Astrocyte of the spinal cord (primary cell): ENCODE measurements around the gene MLPH.
"Not testable (repeated sequence)": the region's sequence is repeated elsewhere in the genome, so short reads cannot be mapped to it uniquely, and the experiment has no call there.

ENCODE experiments used
- DNase-seq: peaks from one replicate; pipeline ENCODE4 v3.0.0; 2011; ENCODE audit warnings: low read depth, low spot score
- H3K4me3 ChIP-seq: 2 replicates; pipeline ENCODE4 v1.5.1; 2011; ENCODE audit warnings: low read depth, mild to moderate bottlenecking, low read length, moderate library complexity
- CTCF ChIP-seq: IDR thresholded peaks from 2 replicates; pipeline ENCODE4 v1.5.1; 2012; ENCODE audit warnings: low read depth, mild to moderate bottlenecking, low read length, inconsistent platforms
- in situ Hi-C: cut with HindIII; loops from 2 replicates; pipeline ENCODE4 v1.10.0; 2017; ENCODE audit warnings: low sequenced_read_pairs

The MLPH gene

GRCh38 chr2:237593596-237594320 lies 106.7 kb downstream of the MLPH start:
- no peak for TF ChIP-seq CTCF
- DNase-seq: no peak
- in situ Hi-C loops: no loop called here
- H3K4me3 ChIP-seq: no peak overlapping the region

DNA sequence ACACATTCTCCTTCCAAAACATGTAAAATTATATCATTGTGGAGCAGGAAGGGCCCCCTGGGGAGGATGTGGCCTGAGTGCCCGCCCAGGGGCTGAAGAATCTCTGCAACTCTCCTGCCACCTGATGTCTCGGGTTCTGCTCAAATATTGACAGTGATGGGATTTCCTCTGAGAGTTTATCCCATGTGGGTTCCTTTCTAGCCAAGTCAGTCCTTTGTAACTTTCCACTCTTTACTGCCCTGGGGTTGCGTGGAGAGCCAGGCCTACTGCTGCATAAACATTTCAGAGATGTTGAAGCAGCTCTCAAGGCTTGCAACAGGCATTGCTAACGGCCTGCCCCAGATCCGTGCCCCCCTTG lies 107.4 kb downstream of the MLPH start:
- no peak for TF ChIP-seq CTCF
- H3K4me3 ChIP-seq: no peak overlapping the region
- no peak for DNase-seq
- in situ Hi-C loops: no loop called here

- DNase-seq, H3K4me3 ChIP-seq, in situ Hi-C loops: not testable (repeated sequence)
Measured at GRCh38 chr2:237595829-237596519, 108.9 kb downstream of the MLPH start.

- TF ChIP-seq CTCF: no peak
- no peak overlapping the region for H3K4me3 ChIP-seq
- DNase-seq: no peak
- in situ Hi-C loops: no loop called here
Measured at GRCh38 chr2:237596520-237597195, 109.6 kb downstream of the MLPH start.

DNA sequence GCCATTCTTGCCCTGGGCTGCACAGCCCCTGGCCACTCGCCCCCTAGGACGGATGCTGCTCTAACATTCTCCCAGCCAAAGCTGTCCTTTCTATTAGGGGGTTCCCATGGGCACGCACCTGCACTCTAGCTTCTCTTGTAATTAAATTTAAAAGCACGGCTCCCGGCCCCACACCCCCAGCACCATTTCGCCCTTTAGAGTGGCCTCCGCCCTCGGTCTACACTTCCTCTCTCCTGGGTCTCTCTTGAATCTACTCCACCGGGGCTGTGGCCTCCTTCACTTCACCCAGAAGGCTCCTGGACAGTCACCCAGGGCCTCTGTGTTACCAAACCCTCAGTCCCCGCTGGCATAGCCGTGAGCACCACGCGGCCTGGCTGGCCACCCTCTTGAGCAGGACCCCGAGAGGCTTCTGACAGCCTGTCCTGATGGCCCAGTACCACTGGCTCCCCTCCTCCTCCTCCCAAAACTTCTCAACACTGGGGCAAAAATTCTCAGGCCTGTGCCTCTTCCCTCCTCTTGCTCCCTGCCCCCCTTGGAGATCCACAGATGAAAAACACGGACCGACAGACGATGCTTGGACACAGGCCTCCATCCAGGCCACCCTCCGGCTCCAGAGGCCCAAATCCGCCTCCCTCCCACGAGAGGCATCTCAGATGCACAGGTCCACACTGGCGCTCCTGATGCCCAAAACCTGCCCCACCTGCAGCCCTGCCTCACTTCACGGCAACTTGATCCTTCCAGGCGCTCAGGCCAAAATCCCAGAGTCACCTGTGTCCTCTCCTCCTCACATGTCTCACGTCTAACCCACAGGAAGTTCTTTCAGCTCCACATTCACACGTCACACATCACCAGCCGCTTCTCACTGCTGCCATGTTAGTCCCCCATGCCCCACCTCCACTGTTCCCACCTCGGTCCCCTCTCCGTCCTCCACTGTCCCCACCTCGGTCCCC lies 110.4 kb downstream of the MLPH start:
- DNase-seq: no peak
- H3K4me3 ChIP-seq: no peak overlapping the region
- in situ Hi-C loops: no loop called here
- no peak for TF ChIP-seq CTCF

- no peak overlapping the region for H3K4me3 ChIP-seq
- no peak for DNase-seq
- in situ Hi-C loops: no loop called here
- TF ChIP-seq CTCF: no peak
Measured at GRCh38 chr2:237598468-237599208, 111.6 kb downstream of the MLPH start.
